HUDEP-2 (cell line): ENCODE measurements around the gene SLC1A2.

Source experiments
- DNase-seq, 76 experiments: peaks; one replicate each; lab custom pipeline; 2025; ENCODE audit not compliant: unreplicated experiment in 76 of 76; lab: John Stamatoyannopoulos, UW

The SLC1A2 gene

DNA sequence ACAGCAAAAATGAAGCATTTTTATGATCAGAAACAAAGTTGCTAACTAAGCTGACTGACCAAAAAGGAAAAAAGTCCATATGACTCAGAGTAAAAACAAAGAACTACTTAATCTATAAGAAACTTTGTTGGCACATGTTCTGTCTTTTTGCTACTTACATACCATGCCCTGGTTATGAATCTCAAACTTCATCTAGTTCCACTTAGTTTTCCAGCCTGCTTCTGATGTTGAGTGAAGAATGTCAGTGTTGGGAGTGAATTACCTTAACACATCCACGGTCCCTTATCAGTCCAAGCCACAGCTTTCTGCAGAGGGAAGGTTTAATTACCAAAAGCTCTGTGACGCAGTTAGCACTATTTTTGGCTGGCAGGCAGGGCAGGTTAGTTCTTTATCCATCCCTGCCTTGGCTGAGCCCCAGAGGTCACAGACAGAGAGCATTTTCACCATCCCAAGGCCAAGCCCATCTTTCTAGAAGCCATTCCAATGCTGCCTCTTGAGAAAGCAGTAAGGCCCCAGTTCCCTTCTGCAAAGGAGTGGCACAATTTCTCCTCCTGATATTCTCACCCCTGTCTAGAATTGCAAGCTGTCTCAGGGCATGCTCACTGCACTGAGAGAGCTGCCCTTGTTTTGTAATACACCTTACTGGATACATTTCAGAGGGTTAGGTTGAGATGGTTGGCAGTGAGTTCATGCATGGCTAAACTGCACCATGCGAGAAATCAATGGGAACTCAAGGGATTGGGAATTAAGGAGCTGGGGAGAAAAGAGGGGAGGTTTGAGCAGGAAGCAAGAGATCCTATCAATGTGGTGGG lies 67.1 kb downstream of the SLC1A2 start:
- DNase-seq, result no peak

DNA sequence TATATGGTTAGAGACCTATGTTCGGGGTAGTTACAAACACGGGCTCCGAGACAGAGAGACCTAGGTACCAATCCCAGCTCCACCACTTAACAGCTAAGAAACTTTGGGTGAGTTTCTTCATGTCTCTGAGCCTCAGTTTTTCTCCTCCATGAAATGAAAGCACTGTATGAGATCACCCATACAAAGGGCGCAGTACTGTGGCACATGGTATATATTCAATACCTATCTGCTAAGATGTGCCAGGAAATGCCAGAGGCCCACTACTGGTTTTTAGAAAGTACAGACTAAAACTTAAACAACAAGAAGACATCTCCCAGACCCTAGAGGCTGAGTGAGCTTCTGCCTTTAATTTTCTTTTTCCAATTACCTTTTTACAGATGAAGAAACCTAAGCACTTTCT lies 69.5 kb downstream of the SLC1A2 start:
- DNase-seq, result no peak

DNA sequence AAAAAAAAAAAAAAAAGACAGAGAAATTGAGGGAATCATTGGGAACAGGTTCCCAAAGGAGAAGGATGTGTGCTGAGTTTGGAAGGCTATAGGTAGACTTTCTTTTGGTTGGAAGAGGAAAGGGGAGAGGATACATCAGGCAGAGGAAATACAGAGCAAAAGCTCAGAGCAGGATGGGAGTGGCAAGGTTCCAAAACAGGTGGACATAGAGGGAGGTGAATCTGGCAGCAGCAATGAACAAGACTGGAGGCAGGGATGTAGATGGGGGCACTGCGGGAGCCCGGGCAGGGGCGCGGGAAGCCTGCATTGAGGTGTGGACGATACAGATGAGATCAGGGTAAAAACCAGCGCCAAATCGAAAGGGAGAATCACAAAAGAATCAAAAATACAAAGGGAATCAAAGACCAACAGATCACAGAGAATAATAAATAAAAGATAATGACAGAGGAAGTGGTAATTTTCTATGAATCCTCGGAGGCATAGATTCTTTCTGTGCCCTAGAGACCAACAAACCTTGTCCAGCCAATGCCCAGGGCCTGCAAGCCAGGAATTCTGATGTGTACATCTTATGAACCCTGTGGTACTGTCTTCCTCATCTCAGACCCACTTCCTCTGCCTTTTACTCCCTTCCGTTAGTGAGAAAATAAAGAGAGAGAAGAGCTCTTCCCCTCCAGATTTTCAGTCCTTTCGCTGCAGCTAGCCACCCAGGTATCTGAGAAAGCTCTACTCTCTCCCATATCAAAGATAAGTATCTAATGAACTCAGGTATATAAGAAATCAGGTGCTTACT lies 70.3 kb downstream of the SLC1A2 start:
- no peak for DNase-seq

DNA sequence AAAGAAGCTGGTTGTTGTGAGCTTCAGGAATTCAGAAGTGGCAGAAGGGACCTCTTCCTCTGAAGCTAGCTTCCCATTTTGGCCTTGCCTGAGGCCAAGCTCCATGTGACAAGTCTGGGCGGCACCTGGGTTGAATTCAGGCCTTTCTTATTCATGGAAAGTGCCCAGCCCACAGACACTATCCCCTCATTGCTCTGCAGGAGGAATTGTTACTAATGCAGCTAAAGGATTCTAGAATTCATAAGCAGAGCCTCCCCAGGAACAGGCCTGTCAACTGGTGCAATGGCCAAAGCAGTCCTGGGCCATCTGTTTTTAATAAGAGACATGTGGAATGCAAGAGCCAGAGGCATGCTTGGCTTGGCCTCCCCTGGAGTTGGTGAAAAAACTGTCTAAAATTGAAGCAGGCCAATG lies 71.4 kb downstream of the SLC1A2 start:
- DNase-seq, result no peak

GRCh38 chr11:35347173-35347878 lies 72.0 kb downstream of the SLC1A2 start:
- DNase-seq, result no peak

GRCh38 chr11:35346472-35347156 lies 72.7 kb downstream of the SLC1A2 start:
- DNase-seq, result no peak

GRCh38 chr11:35344681-35345574 lies 74.4 kb downstream of the SLC1A2 start:
- no peak for DNase-seq

- DNase-seq, result no peak
These were observed 76.2 kb downstream of the SLC1A2 start for GRCh38 chr11:35343033-35343598.

- no peak for DNase-seq
These were observed 78.6 kb downstream of the SLC1A2 start for GRCh38 chr11:35340715-35341114.

- no peak for DNase-seq
These were observed 79.3 kb downstream of the SLC1A2 start for GRCh38 chr11:35340071-35340470.

- no peak for DNase-seq
These were observed 80.4 kb downstream of the SLC1A2 start for GRCh38 chr11:35338921-35339320.

- DNase-seq, result no peak
These were observed 81.4 kb downstream of the SLC1A2 start for GRCh38 chr11:35337914-35338305.

GRCh38 chr11:35337136-35337913 lies 82.0 kb downstream of the SLC1A2 start:
- DNase-seq, result peak in 1 of 76 experiments; percentile 11

GRCh38 chr11:35336726-35337125 lies 82.6 kb downstream of the SLC1A2 start:
- no peak for DNase-seq

DNA sequence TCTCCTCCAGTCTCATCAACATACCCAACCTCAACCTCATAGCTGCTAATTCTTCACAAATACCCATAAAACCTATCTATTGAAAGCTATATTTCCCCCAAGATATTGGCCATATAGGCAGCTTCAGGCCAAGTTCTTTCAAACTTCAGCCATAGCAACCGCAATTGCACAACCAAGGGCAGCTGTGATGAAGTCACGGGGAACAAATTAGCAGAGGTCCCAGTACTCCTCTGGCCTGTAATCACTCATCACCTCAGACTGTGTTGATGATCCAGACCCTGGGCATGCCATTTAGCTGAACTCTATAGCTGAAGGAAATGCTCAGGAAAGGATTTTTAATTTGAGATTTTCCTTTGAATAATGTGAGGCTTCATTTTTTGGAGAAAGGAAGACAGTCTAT lies 84.1 kb downstream of the SLC1A2 start:
- DNase-seq, result no peak

- no peak for DNase-seq
These were observed 84.8 kb downstream of the SLC1A2 start for GRCh38 chr11:35334385-35335090.

GRCh38 chr11:35332524-35332923 lies 86.8 kb downstream of the SLC1A2 start:
- no peak for DNase-seq

DNA sequence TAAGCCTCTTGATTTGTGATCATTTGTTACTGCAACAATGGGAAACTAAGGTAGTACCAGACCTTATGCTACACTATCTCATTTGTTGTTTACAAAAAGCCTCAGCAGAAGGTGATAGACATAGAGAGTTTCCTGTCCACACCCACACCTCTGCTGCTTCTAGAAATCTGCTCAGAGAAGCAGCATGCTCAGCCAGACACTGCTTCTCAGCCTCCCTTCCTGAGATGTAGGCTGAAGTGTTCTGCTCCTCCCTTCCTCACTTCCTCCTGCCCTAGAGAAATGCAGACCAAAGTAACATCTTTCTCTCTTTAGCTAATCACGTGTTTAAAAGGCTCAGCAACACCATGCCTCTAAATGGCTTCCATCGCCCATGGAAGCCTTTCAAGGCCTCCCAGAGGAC lies 88.4 kb downstream of the SLC1A2 start:
- no peak for DNase-seq
